Neural progenitor cell (in vitro differentiated cells): ENCODE measurements around the gene FRS2. TPM values are rescaled to one million over a fixed set of nuclear protein-coding genes. Genes with fewer than 3 reads are reported as not detected.

ENCODE experiments used
- DNase-seq: peaks from one replicate; pipeline ENCODE4 v3.0.0-alpha.2; 2016; ENCODE audit warnings: low spot score
- H2AFZ ChIP-seq: fragments of 200-600 bp; sonication (generic); replicated peaks from 2 replicates; pipeline ENCODE4 v1.6.1; 2016; ENCODE audit warnings: antibody characterized with exemption
- H3F3A ChIP-seq: fragments of 200-600 bp; sonication (generic); 2 replicates; pipeline ENCODE4 v1.6.1; 2016; ENCODE audit warnings: antibody characterized with exemption, low read depth
- H3K27ac ChIP-seq: fragments of 200-600 bp; sonication (generic); 2 replicates; pipeline ENCODE4 v1.5.1; 2016; ENCODE audit warnings: mild to moderate bottlenecking
- H3K27me3 ChIP-seq: fragments of 200-600 bp; sonication (generic); 2 replicates; pipeline ENCODE4 v1.6.1; 2016; ENCODE audit warnings: mild to moderate bottlenecking, moderate library complexity
- H3K36me3 ChIP-seq: fragments of 200-600 bp; sonication (generic); 2 replicates; pipeline ENCODE4 v1.5.1; 2016
- H3K4me1 ChIP-seq: fragments of 200-600 bp; sonication (generic); 2 replicates; pipeline ENCODE4 v1.6.1; 2016; ENCODE audit warnings: mixed run types
- H3K4me2 ChIP-seq: fragments of 200-600 bp; sonication (generic); 2 replicates; pipeline ENCODE4 v1.6.1; 2016
- H3K4me3 ChIP-seq: fragments of 200-600 bp; sonication (generic); 2 replicates; pipeline ENCODE4 v1.5.1; 2016
- H3K79me2 ChIP-seq: fragments of 200-600 bp; sonication (generic); 2 replicates; pipeline ENCODE4 v1.6.1; 2016; ENCODE audit warnings: low read depth
- H3K9ac ChIP-seq: fragments of 200-600 bp; sonication (generic); 2 replicates; pipeline ENCODE4 v1.6.1; 2016
- H3K9me3 ChIP-seq: fragments of 200-600 bp; sonication (generic); 2 replicates; pipeline ENCODE4 v1.5.1; 2016; ENCODE audit warnings: low read depth
- H4K20me1 ChIP-seq: fragments of 200-600 bp; sonication (generic); 2 replicates; pipeline ENCODE4 v1.6.1; 2016; ENCODE audit warnings: low read depth
- H3K27ac Mint-ChIP-seq: 3 replicates; pipeline ENCODE4 v1.8.0; 2021; ENCODE audit warnings: mixed read lengths
- H3K27me3 Mint-ChIP-seq: 2 replicates; pipeline ENCODE4 v1.8.0; 2022; ENCODE audit warnings: low read depth, mild to moderate bottlenecking, inconsistent platforms, moderate library complexity, mixed read lengths; ENCODE audit not compliant: insufficient read depth
- H3K36me3 Mint-ChIP-seq: 3 replicates; pipeline ENCODE4 v1.8.0; 2021; ENCODE audit warnings: mixed read lengths
- H3K4me1 Mint-ChIP-seq: 3 replicates; pipeline ENCODE4 v1.8.0; 2021; ENCODE audit warnings: mixed read lengths
- H3K4me3 Mint-ChIP-seq: 3 replicates; pipeline ENCODE4 v1.8.0; 2021; ENCODE audit warnings: mild to moderate bottlenecking, moderate library complexity, mixed read lengths
- H3K9me3 Mint-ChIP-seq: 3 replicates; pipeline ENCODE4 v1.8.0; 2020; ENCODE audit warnings: mixed read lengths
- EZH2 ChIP-seq: fragments of 200-600 bp; sonication (generic); IDR thresholded peaks from 2 replicates; pipeline ENCODE4 v1.6.1; 2017; ENCODE audit warnings: antibody characterized with exemption, mild to moderate bottlenecking, moderate library complexity
- EZH2phosphoT487 ChIP-seq: fragments of 200-600 bp; sonication (generic); IDR thresholded peaks from 2 replicates; pipeline ENCODE4 v1.6.1; 2017; ENCODE audit warnings: antibody characterized with exemption
- total RNA-seq: library from RNA; depleted of rRNA; stranded (reverse); fragments of >200 nt; gene quantifications from 2 replicates; pipeline ENCODE4 v1.2.3, GENCODE V29; 2015; ENCODE audit warnings: low replicate concordance
- TF ChIP-seq, protein P1 (sequence below): fragments of 200-600 bp; sonication (generic); IDR thresholded peaks from 2 replicates; pipeline ENCODE4 v1.5.1; 2017; ENCODE audit warnings: antibody characterized with exemption, mild to moderate bottlenecking

Gene FRS2
- total RNA-seq, 1 donor from 2014 or later: 128 TPM

DNA sequence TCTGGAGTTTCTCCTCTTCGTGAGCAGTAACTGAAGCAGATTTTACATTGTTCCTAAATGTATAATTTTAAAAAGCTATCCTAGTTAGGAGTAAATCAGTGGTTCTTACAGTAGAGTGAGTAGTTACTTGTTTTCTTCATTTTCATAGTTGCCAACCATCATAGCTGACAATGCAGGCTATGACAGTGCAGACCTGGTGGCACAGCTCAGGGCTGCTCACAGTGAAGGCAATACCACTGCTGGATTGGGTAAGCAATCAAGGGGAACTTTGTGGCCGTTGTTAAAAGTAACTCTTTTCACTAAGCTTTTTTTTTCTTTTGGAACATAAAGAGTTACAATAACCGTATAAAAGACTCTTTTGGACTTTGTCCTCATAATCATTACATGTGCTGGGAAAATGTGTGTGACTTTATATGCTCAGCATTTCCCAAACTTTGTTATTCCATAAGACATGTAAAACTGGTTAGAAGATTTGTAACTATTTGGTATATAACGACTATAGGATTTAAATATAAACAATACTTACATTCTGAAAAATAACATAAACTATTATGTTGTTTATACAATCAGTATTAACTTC is 128.1 kb downstream of the FRS2 start:
- Histone ChIP-seq H3K27me3 (no peaks in the 10 kb centered on the region), H4K20me1 (peaks cover 12% of the 10 kb centered on the region), H3K79me2 (peaks cover 13% of the 10 kb centered on the region), H3K36me3 (peaks cover 70% of the 10 kb centered on the region), H3K9ac (no peak overlapping the region), H3K27ac (no peak overlapping the region), H3K4me3 (no peak overlapping the region), H2AFZ (no peak overlapping the region), H3F3A (peaks cover 54% of the 10 kb centered on the region), H3K4me1 (no peaks in the 10 kb centered on the region), H3K4me2 (no peak overlapping the region), H3K9me3 (no peaks in the 10 kb centered on the region)
- no peak overlapping the region for H3K27ac Mint-ChIP-seq
- peaks cover 18% of the 10 kb centered on the region for H3K4me1 Mint-ChIP-seq
- no peaks in the 10 kb centered on the region for H3K9me3 Mint-ChIP-seq
- peaks cover 54% of the 10 kb centered on the region for H3K36me3 Mint-ChIP-seq
- no peak overlapping the region for H3K4me3 Mint-ChIP-seq
- DNase-seq: no peak
- TF ChIP-seq EZH2phosphoT487: no peak
- TF ChIP-seq, protein P1, sequence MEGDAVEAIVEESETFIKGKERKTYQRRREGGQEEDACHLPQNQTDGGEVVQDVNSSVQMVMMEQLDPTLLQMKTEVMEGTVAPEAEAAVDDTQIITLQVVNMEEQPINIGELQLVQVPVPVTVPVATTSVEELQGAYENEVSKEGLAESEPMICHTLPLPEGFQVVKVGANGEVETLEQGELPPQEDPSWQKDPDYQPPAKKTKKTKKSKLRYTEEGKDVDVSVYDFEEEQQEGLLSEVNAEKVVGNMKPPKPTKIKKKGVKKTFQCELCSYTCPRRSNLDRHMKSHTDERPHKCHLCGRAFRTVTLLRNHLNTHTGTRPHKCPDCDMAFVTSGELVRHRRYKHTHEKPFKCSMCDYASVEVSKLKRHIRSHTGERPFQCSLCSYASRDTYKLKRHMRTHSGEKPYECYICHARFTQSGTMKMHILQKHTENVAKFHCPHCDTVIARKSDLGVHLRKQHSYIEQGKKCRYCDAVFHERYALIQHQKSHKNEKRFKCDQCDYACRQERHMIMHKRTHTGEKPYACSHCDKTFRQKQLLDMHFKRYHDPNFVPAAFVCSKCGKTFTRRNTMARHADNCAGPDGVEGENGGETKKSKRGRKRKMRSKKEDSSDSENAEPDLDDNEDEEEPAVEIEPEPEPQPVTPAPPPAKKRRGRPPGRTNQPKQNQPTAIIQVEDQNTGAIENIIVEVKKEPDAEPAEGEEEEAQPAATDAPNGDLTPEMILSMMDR: no peak
- no peak for TF ChIP-seq EZH2
- H3K27me3 Mint-ChIP-seq: peaks cover 4% of the 10 kb centered on the region

DNA sequence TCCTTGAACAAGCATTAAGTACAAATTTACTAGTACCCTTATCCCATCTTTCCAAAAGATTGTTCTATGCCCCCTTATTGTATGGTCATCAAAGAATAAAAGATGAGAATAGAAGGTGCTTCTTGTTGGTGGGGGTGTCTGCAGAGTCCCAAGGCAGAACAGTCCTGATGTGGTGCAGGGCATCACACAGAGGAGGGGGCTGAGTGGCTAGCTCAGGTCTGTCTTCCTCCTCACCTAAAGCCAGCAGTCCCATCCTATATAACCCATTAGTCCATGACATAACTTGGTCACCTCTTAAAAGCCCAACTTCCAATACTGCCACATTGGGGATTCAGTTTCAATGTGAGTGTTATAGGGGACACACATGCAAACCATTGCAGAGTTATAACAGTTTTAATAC is 130.6 kb downstream of the FRS2 start:
- peaks cover 4% of the 10 kb centered on the region for H3K27me3 Mint-ChIP-seq
- no peak overlapping the region for H2AFZ ChIP-seq
- peaks cover 3% of the 10 kb centered on the region for H3K79me2 ChIP-seq
- no peak overlapping the region for H3K4me2 ChIP-seq
- H4K20me1 ChIP-seq: peaks cover 6% of the 10 kb centered on the region
- no peak for DNase-seq
- TF ChIP-seq EZH2phosphoT487 (no peak), EZH2 (no peak)
- TF ChIP-seq, protein P1: no peak
- peaks cover 18% of the 10 kb centered on the region for H3K4me1 Mint-ChIP-seq
- H3K9me3 ChIP-seq: no peaks in the 10 kb centered on the region
- no peaks in the 10 kb centered on the region for H3K9me3 Mint-ChIP-seq
- H3K36me3 ChIP-seq: peaks cover 58% of the 10 kb centered on the region
- peaks cover 51% of the 10 kb centered on the region for H3F3A ChIP-seq
- H3K4me3 Mint-ChIP-seq: no peak overlapping the region
- H3K27ac Mint-ChIP-seq: no peak overlapping the region
- H3K4me3 ChIP-seq: no peak overlapping the region
- no peaks in the 10 kb centered on the region for H3K4me1 ChIP-seq
- H3K9ac ChIP-seq: no peak overlapping the region
- H3K36me3 Mint-ChIP-seq: peaks cover 45% of the 10 kb centered on the region
- no peak overlapping the region for H3K27ac ChIP-seq
- H3K27me3 ChIP-seq: no peaks in the 10 kb centered on the region

DNA sequence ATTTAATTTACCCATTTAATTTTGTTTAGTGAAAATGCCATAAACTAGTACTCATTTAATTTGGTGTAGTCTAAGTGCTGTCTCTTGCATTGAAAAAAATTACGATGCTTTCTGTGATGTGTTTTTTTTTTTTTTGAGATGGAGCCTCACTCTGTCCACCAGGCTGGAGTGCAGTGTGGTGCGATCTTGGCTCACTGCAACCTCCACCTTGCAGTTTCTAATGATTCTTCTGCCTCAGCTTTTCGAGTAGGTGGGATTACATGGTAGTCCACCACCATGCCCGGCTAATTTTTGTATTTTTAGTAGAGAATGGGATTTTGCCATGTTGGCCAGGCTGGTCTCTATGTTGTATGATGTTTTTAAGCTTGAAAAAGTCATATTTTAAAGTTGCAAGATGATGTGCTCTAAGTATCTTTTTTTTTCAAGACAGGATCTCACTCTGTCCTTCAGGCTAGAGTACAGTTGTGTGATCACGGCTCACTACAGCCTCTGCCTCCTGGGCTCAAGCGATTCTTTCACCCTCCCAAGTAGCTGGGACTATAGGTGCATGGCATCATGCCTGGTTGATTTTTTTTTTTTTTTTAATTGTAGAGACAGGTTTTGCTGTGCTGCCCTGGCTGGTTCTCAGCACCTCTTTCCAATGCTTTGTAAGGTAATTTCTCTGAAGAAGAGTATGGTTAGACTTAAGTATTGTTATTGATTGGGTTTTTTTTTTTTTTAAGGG is 131.9 kb downstream of the FRS2 start:
- no peak overlapping the region for H3K27ac Mint-ChIP-seq
- TF ChIP-seq EZH2phosphoT487: no peak
- TF ChIP-seq, protein P1: no peak
- Histone ChIP-seq H3K27ac (peak overlapping the region; percentile 37), H3K9me3 (no peaks in the 10 kb centered on the region), H3F3A (peaks cover 51% of the 10 kb centered on the region), H3K27me3 (no peaks in the 10 kb centered on the region), H3K4me2 (no peak overlapping the region), H3K4me3 (no peak overlapping the region), H3K79me2 (no peaks in the 10 kb centered on the region), H2AFZ (no peak overlapping the region), H3K36me3 (peaks cover 46% of the 10 kb centered on the region), H3K4me1 (no peaks in the 10 kb centered on the region), H4K20me1 (peaks cover 3% of the 10 kb centered on the region), H3K9ac (no peak overlapping the region)
- no peaks in the 10 kb centered on the region for H3K9me3 Mint-ChIP-seq
- peaks cover 15% of the 10 kb centered on the region for H3K4me1 Mint-ChIP-seq
- no peak overlapping the region for H3K4me3 Mint-ChIP-seq
- peaks cover 4% of the 10 kb centered on the region for H3K27me3 Mint-ChIP-seq
- H3K36me3 Mint-ChIP-seq: peaks cover 39% of the 10 kb centered on the region
- DNase-seq: no peak
